Ascending aorta (tissue), 2 donors: ENCODE results near the gene OGA. TPM values are rescaled to one million over a fixed set of nuclear protein-coding genes. Genes with fewer than 3 reads are reported as not detected.
A peak's percentile ranks its signal among the peaks of the same experiment; 100 is the strongest.

ENCODE experiments used
- DNase-seq, 2 donors: peaks; one replicate each; pipeline ENCODE4 v3.0.0-alpha.2; 2019; ENCODE audit warnings: low spot score in 2 of 2
- H3K27ac ChIP-seq, 2 donors: fragments of 200-600 bp; sonication (generic); one replicate each; pipeline ENCODE4 v1.5.1; 2016 to 2017; ENCODE audit warnings: mild to moderate bottlenecking in 1 of 2
- H3K27me3 ChIP-seq: fragments of 200-600 bp; sonication (generic); one replicate; pipeline ENCODE4 v1.5.1; 2017
- H3K36me3 ChIP-seq, 2 donors: fragments of 200-600 bp; sonication (generic); one replicate each; pipeline ENCODE4 v1.5.1; 2016
- H3K4me1 ChIP-seq, 2 donors: fragments of 200-600 bp; sonication (generic); one replicate each; pipeline ENCODE4 v1.5.1; 2016 to 2017; ENCODE audit warnings: mild to moderate bottlenecking in 1 of 2
- H3K4me3 ChIP-seq, 2 donors: fragments of 200-600 bp; sonication (generic); one replicate each; pipeline ENCODE4 v1.5.1; 2016 to 2017; ENCODE audit warnings: mild to moderate bottlenecking in 1 of 2
- H3K9me3 ChIP-seq, 2 donors: fragments of 200-600 bp; sonication (generic); one replicate each; pipeline ENCODE4 v1.5.1; 2016
- intact Hi-C: fragments of 100-400 bp; cut with DNase I; formaldehyde crosslinking; loops from one replicate; pipeline ENCODE4 v1.15.1; 2023
- total RNA-seq: library from RNA; depleted of rRNA; stranded (reverse); fragments of >200 nt; gene quantifications from one replicate; pipeline ENCODE4 v1.1.0, GENCODE V29; 2016
- TF ChIP-seq, protein P1 (sequence below), 3 experiments: fragments of 200-600 bp in 2 of 3; fragments of 450-650 bp in 1 of 3; sonication (generic) in 2 of 3; IDR thresholded peaks; one replicate each; pipeline ENCODE4 v1.5.1; 2016 to 2019; ENCODE audit warnings: antibody characterized with exemption in 3 of 3, mild to moderate bottlenecking in 1 of 3, moderate library complexity in 1 of 3

Gene OGA
- total RNA-seq, 1 donor from 2014 or later: 66.8 TPM

DNA sequence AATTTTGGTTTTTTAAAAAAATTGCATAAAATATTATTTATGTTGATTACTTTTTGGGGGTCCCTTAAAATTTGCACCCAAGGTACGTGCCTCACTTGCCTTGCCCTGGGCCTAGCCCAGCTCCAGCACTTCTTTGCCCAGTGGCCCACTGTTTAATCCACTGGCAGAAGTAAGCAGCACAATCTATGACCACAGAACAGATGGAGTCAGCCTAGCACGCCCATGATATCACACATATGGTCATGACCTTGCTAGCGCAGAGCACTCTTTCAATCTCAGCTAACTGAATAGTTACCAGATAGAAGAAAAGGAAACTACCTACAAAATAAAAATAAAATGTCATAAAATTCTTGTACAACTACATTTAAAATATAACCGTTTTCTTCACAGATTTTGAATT lies 5.6 kb downstream of the OGA start:
- Histone ChIP-seq H3K9me3 (no peaks in the 10 kb centered on the region), H3K36me3 (peaks cover 23 to 49% of the 10 kb centered on the region in 2 donors)

DNA sequence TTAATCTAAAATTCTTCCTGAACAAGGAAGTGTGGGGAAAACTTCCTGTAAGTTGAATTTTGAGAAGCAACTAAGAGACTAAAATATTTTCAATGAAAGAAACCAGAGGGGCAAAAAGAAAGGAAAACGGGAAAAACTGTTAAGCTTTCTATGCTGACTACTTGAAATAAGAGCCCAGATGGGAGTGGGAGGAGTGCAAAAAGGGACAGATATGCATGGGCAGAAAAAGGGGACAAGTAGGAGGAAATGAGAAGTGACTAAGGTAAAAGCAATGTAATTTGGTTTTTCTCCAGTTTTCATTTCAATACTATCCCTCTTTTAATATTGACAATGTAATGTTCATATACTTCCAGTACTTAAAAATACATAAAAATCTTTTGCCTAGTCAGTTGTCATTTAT lies 11.1 kb downstream of the OGA start:
- Histone ChIP-seq H3K36me3 (peaks cover 75 to 97% of the 10 kb centered on the region in 2 donors), H3K4me1 (peaks cover 0 to 14% of the 10 kb centered on the region in 2 donors), H3K4me3 (no peak overlapping the region), H3K27me3 (no peaks in the 10 kb centered on the region), H3K9me3 (no peaks in the 10 kb centered on the region), H3K27ac (no peak overlapping the region)
- intact Hi-C loops: no loop called here
- DNase-seq: no peak
- TF ChIP-seq, protein P1, sequence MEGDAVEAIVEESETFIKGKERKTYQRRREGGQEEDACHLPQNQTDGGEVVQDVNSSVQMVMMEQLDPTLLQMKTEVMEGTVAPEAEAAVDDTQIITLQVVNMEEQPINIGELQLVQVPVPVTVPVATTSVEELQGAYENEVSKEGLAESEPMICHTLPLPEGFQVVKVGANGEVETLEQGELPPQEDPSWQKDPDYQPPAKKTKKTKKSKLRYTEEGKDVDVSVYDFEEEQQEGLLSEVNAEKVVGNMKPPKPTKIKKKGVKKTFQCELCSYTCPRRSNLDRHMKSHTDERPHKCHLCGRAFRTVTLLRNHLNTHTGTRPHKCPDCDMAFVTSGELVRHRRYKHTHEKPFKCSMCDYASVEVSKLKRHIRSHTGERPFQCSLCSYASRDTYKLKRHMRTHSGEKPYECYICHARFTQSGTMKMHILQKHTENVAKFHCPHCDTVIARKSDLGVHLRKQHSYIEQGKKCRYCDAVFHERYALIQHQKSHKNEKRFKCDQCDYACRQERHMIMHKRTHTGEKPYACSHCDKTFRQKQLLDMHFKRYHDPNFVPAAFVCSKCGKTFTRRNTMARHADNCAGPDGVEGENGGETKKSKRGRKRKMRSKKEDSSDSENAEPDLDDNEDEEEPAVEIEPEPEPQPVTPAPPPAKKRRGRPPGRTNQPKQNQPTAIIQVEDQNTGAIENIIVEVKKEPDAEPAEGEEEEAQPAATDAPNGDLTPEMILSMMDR (IDR thresholded peaks at IDR 0.05): no peak

More for the DNA sequence above, 5.6 kb downstream of the OGA start:
- Histone ChIP-seq H3K4me1 (peaks cover 0 to 25% of the 10 kb centered on the region in 2 donors), H3K4me3 (peak overlapping the region in 1 of 2 donors; percentile 3), H3K27ac (no peak overlapping the region), H3K27me3 (no peaks in the 10 kb centered on the region)
- TF ChIP-seq, protein P1 (IDR thresholded peaks at IDR 0.05): no peak
- intact Hi-C loops: no loop called here
- no peak for DNase-seq

DNA sequence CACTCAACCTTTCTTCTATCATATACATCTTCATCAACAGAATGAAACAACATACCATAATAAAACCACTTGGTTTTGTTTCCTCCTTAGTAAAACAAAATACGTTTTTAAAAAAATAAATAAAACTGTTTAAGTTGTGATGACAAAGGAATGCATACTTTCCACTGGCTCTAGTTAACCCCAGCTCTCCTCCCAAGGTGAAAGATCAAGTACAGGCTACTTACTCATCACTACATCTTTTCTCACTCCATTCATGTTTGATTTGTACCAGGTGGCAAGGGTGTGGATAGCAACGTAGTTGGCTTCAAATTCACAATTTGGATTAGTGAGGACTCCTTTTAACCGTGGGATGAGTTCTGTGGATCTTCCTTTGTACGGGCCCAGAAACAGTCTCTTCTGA lies 14.7 kb downstream of the OGA start:
- Histone ChIP-seq H3K36me3 (peaks cover 97 to 100% of the 10 kb centered on the region in 2 donors), H3K27me3 (no peaks in the 10 kb centered on the region), H3K27ac (no peak overlapping the region), H3K4me1 (no peaks in the 10 kb centered on the region), H3K4me3 (no peak overlapping the region), H3K9me3 (no peaks in the 10 kb centered on the region)
- intact Hi-C loops: no loop called here
- no peak for DNase-seq
- TF ChIP-seq, protein P1 (IDR thresholded peaks at IDR 0.05): no peak

GRCh38 chr10:101797403-101798059 lies 20.7 kb downstream of the OGA start:
- no peaks in the 10 kb centered on the region for H3K4me1 ChIP-seq
- peaks cover 96 to 100% of the 10 kb centered on the region in 2 donors for H3K36me3 ChIP-seq
- no peaks in the 10 kb centered on the region for H3K27me3 ChIP-seq
- TF ChIP-seq, protein P1 (IDR thresholded peaks at IDR 0.05): no peak
- intact Hi-C loops: no loop called here
- no peaks in the 10 kb centered on the region for H3K9me3 ChIP-seq
- H3K27ac ChIP-seq: no peak overlapping the region
- no peak overlapping the region for H3K4me3 ChIP-seq
- no peak for DNase-seq

GRCh38 chr10:101793526-101793925 lies 24.7 kb downstream of the OGA start:
- Histone ChIP-seq H3K4me1 (no peaks in the 10 kb centered on the region), H3K36me3 (peaks cover 92 to 100% of the 10 kb centered on the region in 2 donors), H3K9me3 (no peaks in the 10 kb centered on the region), H3K4me3 (no peak overlapping the region), H3K27ac (no peak overlapping the region), H3K27me3 (no peaks in the 10 kb centered on the region)
- no peak for DNase-seq
- intact Hi-C loops: no loop called here
- TF ChIP-seq, protein P1 (IDR thresholded peaks at IDR 0.05): no peak
